ENCODE data around the gene TEX264.

TEX264 gene

GRCh38 chr3:51696954-51697353 lies 25.9 kb downstream of the TEX264 start:
- Histone ChIP-seq H2BK5ac (ENCODE audit: low read depth, low read length, poor library complexity, severe bottlenecking) (no peak overlapping the region), H2AK5ac (ENCODE audit: low read length, severe bottlenecking) (no peak overlapping the region), H2AFZ (ENCODE audit: low read depth, low read length) (no peak overlapping the region), H3K9ac (ENCODE audit: low read length) (no peak overlapping the region), H3K4me1 (ENCODE audit: control insufficient read depth, insufficient read depth, low read depth, low read length) (no peaks in the 10 kb centered on the region), H2BK15ac (ENCODE audit: low read depth, poor library complexity, severe bottlenecking) (no peak overlapping the region), H3K4me2 (ENCODE audit: low read length, poor library complexity, severe bottlenecking) (no peak overlapping the region), H3K36me3 (ENCODE audit: control insufficient read depth in 1 of 2, insufficient read depth in 2 of 2, low read depth in 1 of 2, low read length in 2 of 2) (peaks cover 70 to 87% of the 10 kb centered on the region in 2 experiments), H3K27me3 (ENCODE audit: control insufficient read depth in 1 of 2, insufficient read depth in 1 of 2, low read length in 2 of 2) (no peaks in the 10 kb centered on the region), H3K4ac (ENCODE audit: low read depth in 1 of 2, low read length in 2 of 2) (no peak overlapping the region), H4K8ac (ENCODE audit: low read length) (no peak overlapping the region), H3K4me3 (ENCODE audit: insufficient read depth in 1 of 2, low read depth in 1 of 2, low read length in 2 of 2) (no peak overlapping the region), H3K9me3 (ENCODE audit: control insufficient read depth, low read length) (no peaks in the 10 kb centered on the region), H3K14ac (ENCODE audit: low read length in 2 of 2) (no peak overlapping the region), H3K18ac (ENCODE audit: low read depth in 1 of 2, low read length in 2 of 2) (no peak overlapping the region), H3K79me1 (replicated peaks; ENCODE audit: low read length, poor library complexity, severe bottlenecking) (peaks cover 19% of the 10 kb centered on the region), H2BK12ac (ENCODE audit: low read length in 2 of 2) (no peak overlapping the region), H4K91ac (ENCODE audit: low read length) (no peak overlapping the region), H3K23ac (ENCODE audit: low read length in 2 of 2) (no peak overlapping the region), H3K27ac (ENCODE audit: low read length, poor library complexity, severe bottlenecking) (no peak overlapping the region), H2BK120ac (ENCODE audit: low read depth, low read length) (no peak overlapping the region)
- WGBS = 96% methylated on average over 9 of the region's 10 CpGs
- no peak for DNase-seq

GRCh38 chr3:51698209-51698608 lies 27.2 kb downstream of the TEX264 start:
- no peak overlapping the region for H3K4ac ChIP-seq (ENCODE audit: low read depth in 1 of 2, low read length in 2 of 2)
- no peak overlapping the region for H3K9ac ChIP-seq (ENCODE audit: low read length)
- no peaks in the 10 kb centered on the region for H3K9me3 ChIP-seq (ENCODE audit: control insufficient read depth, low read length)
- no peak overlapping the region for H2BK12ac ChIP-seq (ENCODE audit: low read length in 2 of 2)
- H3K4me3 ChIP-seq (ENCODE audit: insufficient read depth in 1 of 2, low read depth in 1 of 2, low read length in 2 of 2) = no peak overlapping the region
- no peak overlapping the region for H3K14ac ChIP-seq (ENCODE audit: low read length in 2 of 2)
- no peak overlapping the region for H2BK120ac ChIP-seq (ENCODE audit: low read depth, low read length)
- whole genome bisulfite sequencing = 93% methylated on average over 6 of the region's 6 CpGs
- H3K23ac ChIP-seq (ENCODE audit: low read length in 2 of 2) = no peak overlapping the region
- no peak overlapping the region for H3K4me2 ChIP-seq (ENCODE audit: low read length, poor library complexity, severe bottlenecking)
- no peak overlapping the region for H4K91ac ChIP-seq (ENCODE audit: low read length)
- peaks cover 76 to 88% of the 10 kb centered on the region in 2 experiments for H3K36me3 ChIP-seq (ENCODE audit: control insufficient read depth in 1 of 2, insufficient read depth in 2 of 2, low read depth in 1 of 2, low read length in 2 of 2)
- no peaks in the 10 kb centered on the region for H3K27me3 ChIP-seq (ENCODE audit: control insufficient read depth in 1 of 2, insufficient read depth in 1 of 2, low read length in 2 of 2)
- H2BK5ac ChIP-seq (ENCODE audit: low read depth, low read length, poor library complexity, severe bottlenecking) = no peak overlapping the region
- no peak overlapping the region for H3K27ac ChIP-seq (ENCODE audit: low read length, poor library complexity, severe bottlenecking)
- H3K18ac ChIP-seq (ENCODE audit: low read depth in 1 of 2, low read length in 2 of 2) = no peak overlapping the region
- no peak overlapping the region for H2AFZ ChIP-seq (ENCODE audit: low read depth, low read length)
- H2BK15ac ChIP-seq (ENCODE audit: low read depth, poor library complexity, severe bottlenecking) = no peak overlapping the region
- H3K79me1 ChIP-seq (replicated peaks; ENCODE audit: low read length, poor library complexity, severe bottlenecking) = peaks cover 19% of the 10 kb centered on the region
- no peak for DNase-seq
- no peak overlapping the region for H2AK5ac ChIP-seq (ENCODE audit: low read length, severe bottlenecking)
- H3K4me1 ChIP-seq (ENCODE audit: control insufficient read depth, insufficient read depth, low read depth, low read length) = no peaks in the 10 kb centered on the region
- H4K8ac ChIP-seq (ENCODE audit: low read length) = no peak overlapping the region

- H2AFZ ChIP-seq (ENCODE audit: low read depth, low read length) = no peak overlapping the region
- 98% methylated on average over 2 of the region's 2 CpGs for WGBS
- no peak overlapping the region for H2AK5ac ChIP-seq (ENCODE audit: low read length, severe bottlenecking)
- no peak for DNase-seq
- no peak overlapping the region for H3K4ac ChIP-seq (ENCODE audit: low read depth in 1 of 2, low read length in 2 of 2)
- H3K27me3 ChIP-seq (ENCODE audit: control insufficient read depth in 1 of 2, insufficient read depth in 1 of 2, low read length in 2 of 2) = no peaks in the 10 kb centered on the region
- no peak overlapping the region for H4K8ac ChIP-seq (ENCODE audit: low read length)
- H4K91ac ChIP-seq (ENCODE audit: low read length) = no peak overlapping the region
- no peak overlapping the region for H2BK120ac ChIP-seq (ENCODE audit: low read depth, low read length)
- peaks cover 13% of the 10 kb centered on the region for H3K79me1 ChIP-seq (replicated peaks; ENCODE audit: low read length, poor library complexity, severe bottlenecking)
- no peak overlapping the region for H2BK12ac ChIP-seq (ENCODE audit: low read length in 2 of 2)
- no peak overlapping the region for H3K4me2 ChIP-seq (ENCODE audit: low read length, poor library complexity, severe bottlenecking)
- H2BK5ac ChIP-seq (ENCODE audit: low read depth, low read length, poor library complexity, severe bottlenecking) = no peak overlapping the region
- H3K36me3 ChIP-seq (ENCODE audit: control insufficient read depth in 1 of 2, insufficient read depth in 2 of 2, low read depth in 1 of 2, low read length in 2 of 2) = peaks cover 82 to 93% of the 10 kb centered on the region in 2 experiments
- H3K23ac ChIP-seq (ENCODE audit: low read length in 2 of 2) = no peak overlapping the region
- no peak overlapping the region for H3K4me3 ChIP-seq (ENCODE audit: insufficient read depth in 1 of 2, low read depth in 1 of 2, low read length in 2 of 2)
- H3K9ac ChIP-seq (ENCODE audit: low read length) = no peak overlapping the region
- no peak overlapping the region for H3K18ac ChIP-seq (ENCODE audit: low read depth in 1 of 2, low read length in 2 of 2)
- H3K4me1 ChIP-seq (ENCODE audit: control insufficient read depth, insufficient read depth, low read depth, low read length) = no peaks in the 10 kb centered on the region
- no peak overlapping the region for H3K14ac ChIP-seq (ENCODE audit: low read length in 2 of 2)
- H2BK15ac ChIP-seq (ENCODE audit: low read depth, poor library complexity, severe bottlenecking) = no peak overlapping the region
- no peaks in the 10 kb centered on the region for H3K9me3 ChIP-seq (ENCODE audit: control insufficient read depth, low read length)
- H3K27ac ChIP-seq (ENCODE audit: low read length, poor library complexity, severe bottlenecking) = no peak overlapping the region
Observed at GRCh38 chr3:51700403-51700802, 29.4 kb downstream of the TEX264 start.

- H3K4me2 ChIP-seq (ENCODE audit: low read length, poor library complexity, severe bottlenecking) = no peak overlapping the region
- H4K91ac ChIP-seq (ENCODE audit: low read length) = no peak overlapping the region
- peaks cover 10% of the 10 kb centered on the region for H3K79me1 ChIP-seq (replicated peaks; ENCODE audit: low read length, poor library complexity, severe bottlenecking)
- no peak overlapping the region for H3K18ac ChIP-seq (ENCODE audit: low read depth in 1 of 2, low read length in 2 of 2)
- 100% methylated on average over 1 of the region's 2 CpGs for WGBS
- no peak overlapping the region for H4K8ac ChIP-seq (ENCODE audit: low read length)
- H3K9ac ChIP-seq (ENCODE audit: low read length) = no peak overlapping the region
- H3K23ac ChIP-seq (ENCODE audit: low read length in 2 of 2) = no peak overlapping the region
- DNase-seq = no peak
- no peak overlapping the region for H2BK5ac ChIP-seq (ENCODE audit: low read depth, low read length, poor library complexity, severe bottlenecking)
- no peak overlapping the region for H3K14ac ChIP-seq (ENCODE audit: low read length in 2 of 2)
- H2BK120ac ChIP-seq (ENCODE audit: low read depth, low read length) = no peak overlapping the region
- no peak overlapping the region for H3K4me3 ChIP-seq (ENCODE audit: insufficient read depth in 1 of 2, low read depth in 1 of 2, low read length in 2 of 2)
- H3K4ac ChIP-seq (ENCODE audit: low read depth in 1 of 2, low read length in 2 of 2) = no peak overlapping the region
- no peaks in the 10 kb centered on the region for H3K9me3 ChIP-seq (ENCODE audit: control insufficient read depth, low read length)
- no peak overlapping the region for H2AK5ac ChIP-seq (ENCODE audit: low read length, severe bottlenecking)
- no peak overlapping the region for H3K27ac ChIP-seq (ENCODE audit: low read length, poor library complexity, severe bottlenecking)
- peaks cover under 1 to 1% of the 10 kb centered on the region in 2 experiments for H3K27me3 ChIP-seq (ENCODE audit: control insufficient read depth in 1 of 2, insufficient read depth in 1 of 2, low read length in 2 of 2)
- peaks cover 5% of the 10 kb centered on the region for H3K4me1 ChIP-seq (ENCODE audit: control insufficient read depth, insufficient read depth, low read depth, low read length)
- H2AFZ ChIP-seq (ENCODE audit: low read depth, low read length) = no peak overlapping the region
- H2BK15ac ChIP-seq (ENCODE audit: low read depth, poor library complexity, severe bottlenecking) = no peak overlapping the region
- H3K36me3 ChIP-seq (ENCODE audit: control insufficient read depth in 1 of 2, insufficient read depth in 2 of 2, low read depth in 1 of 2, low read length in 2 of 2) = peaks cover 71 to 83% of the 10 kb centered on the region in 2 experiments
- H2BK12ac ChIP-seq (ENCODE audit: low read length in 2 of 2) = no peak overlapping the region
Observed at GRCh38 chr3:51702156-51702555, 31.1 kb downstream of the TEX264 start.
